Pancreas (tissue), 10 donors: ENCODE measurements around the gene XRCC1. TPM values are rescaled to one million over a fixed set of nuclear protein-coding genes. Genes with fewer than 3 reads are reported as not detected.
A peak's percentile ranks its signal among the peaks of the same experiment; 100 is the strongest.

Experiments
- ATAC-seq, 4 donors: fragments of 200-7000 bp; cut with Tn5 transposase; one replicate each; pipeline versions ENCODE4 v1.8.0 to v1.9.1; 2020; ENCODE audit warnings: mild to moderate bottlenecking in 4 of 4, moderate library complexity in 4 of 4
- DNase-seq, 6 donors: peaks; one replicate each; pipeline ENCODE4 v3.0.0-alpha.2; 2020
- FAIRE-seq: peaks from 2 replicates; lab custom pipeline; 2012; peaks lifted over from hg19 to GRCh38; lab: Jason Lieb, UNC
- H3K27ac ChIP-seq, 4 donors: fragments of 200-600 bp; sonication (generic); 1 replicate in 3 of 4; 2 replicates in 1 of 4; pipeline versions ENCODE4 v1.5.0 to v1.8.0; 2020
- H3K27me3 ChIP-seq, 4 donors: fragments of 200-600 bp; one replicate each; pipeline ENCODE4 v1.8.0; 2021
- H3K36me3 ChIP-seq, 3 donors: fragments of 200-600 bp; sonication (generic) in 1 of 3; one replicate each; pipeline versions ENCODE4 v1.5.0 to v1.8.0; 2020 to 2021
- H3K4me1 ChIP-seq, 3 donors: fragments of 200-600 bp; one replicate each; pipeline ENCODE4 v1.8.0; 2021
- H3K4me3 ChIP-seq, 4 donors: fragments of 200-600 bp; sonication (generic) in 2 of 4; one replicate each; pipeline versions ENCODE4 v1.5.0 to v1.8.0; 2020 to 2021
- H3K9me3 ChIP-seq, 4 donors: fragments of 200-600 bp; one replicate each; pipeline ENCODE4 v1.8.0; 2021
- CTCF ChIP-seq, 4 donors: fragments of 200-600 bp; sonication (generic) in 3 of 4; IDR thresholded peaks; one replicate each; pipeline versions ENCODE4 v1.5.0 to v1.8.0; 2021; ENCODE audit warnings: antibody characterized with exemption in 4 of 4
- WGBS, 2 donors: extraction: QIAGEN DNeasy Blood & Tissue Kit; methylation state at CpG; one replicate each; pipeline ENCODE4 v1.1.7; 2013; 5-methylcytosine and 5-hydroxymethylcytosine counted together
- intact Hi-C, 3 donors: fragments of 100-400 bp; cut with DNase I; formaldehyde crosslinking; loops; one replicate each; pipeline versions ENCODE4 v1.11.1 to v1.14.2; 2022
- polyA plus RNA-seq, 2 donors: library from polyadenylated mRNA; stranded (reverse); fragments of 200-250 nt; gene quantifications; one replicate each; pipeline ENCODE4 v1.2.3, GENCODE V29; 2013
- total RNA-seq, 6 donors: library from RNA; stranded (reverse); fragmentation: NEBNext Ultra II Directional in 4 of 6; extraction: Animal tissue kit (Norgen Biotek cat#: 25700) in 4 of 6; gene quantifications; one replicate each; pipeline versions ENCODE4 v1.2.1 to v1.2.4, GENCODE V29; 2021 to 2023
- donor health status: healthy with polysubstance abuse.
- donor health status: DM: no; HTN: no; CAD: no; lungs with moderate emphysema.
- donor health status: DM: no; HTN: no; CAD: no.
- donor health status: control.
- donor health status: control.
- donor health status: Bipolar disorder and iron deficiency.
- donor health status: DM: yes; HTN: yes; CAD: no.
- donor health status: DM: no; HTN: no; CAD: no.
- donor health status: DM: no; HTN: no; CAD: no.
- donor health status: DM: yes; HTN: yes; CAD: no.

The XRCC1 gene
- total and polyA plus RNA-seq, 8 donors, result 9.3 to 19.3 (median 12.8) TPM

- no peaks in the 10 kb centered on the region for H3K9me3 ChIP-seq
- ATAC-seq, result no peak
Measured at GRCh38 chr19:43616954-43617353, 41.6 kb upstream of the XRCC1 start.

GRCh38 chr19:43616306-43616705 is 41.0 kb upstream of the XRCC1 start:
- Histone ChIP-seq H3K4me3 (no peak overlapping the region), H3K27me3 (no peaks in the 10 kb centered on the region), H3K4me1 (peaks cover 0 to 7% (median 0%) of the 10 kb centered on the region in 3 donors), H3K36me3 (peaks cover 0 to 6% (median 6%) of the 10 kb centered on the region in 3 donors), H3K9me3 (no peaks in the 10 kb centered on the region), H3K27ac (no peak overlapping the region)
- TF ChIP-seq CTCF (IDR thresholded peaks at IDR 0.05), result no peak
- FAIRE-seq (no peak), DNase-seq (no peak), ATAC-seq (no peak)
- WGBS, 2 donors, result 30 to 38% methylated on average over 1 of the region's 1 CpG
- intact Hi-C loops, result no loop called here

More at GRCh38 chr19:43616954-43617353, 41.6 kb upstream of the XRCC1 start:
- no peak for FAIRE-seq
- peak in 1 of 6 donors; percentile 8 for DNase-seq
- Histone ChIP-seq H3K4me3 (no peak overlapping the region), H3K27ac (no peak overlapping the region), H3K4me1 (peaks cover 0 to 7% (median 0%) of the 10 kb centered on the region in 3 donors), H3K36me3 (peaks cover 0 to 6% (median 3%) of the 10 kb centered on the region in 3 donors), H3K27me3 (no peaks in the 10 kb centered on the region)
- no peak for TF ChIP-seq CTCF (IDR thresholded peaks at IDR 0.05)
- intact Hi-C loops, result no loop called here
- 90 to 92% methylated on average over 6 of the region's 6 CpGs for WGBS, 2 donors

- Histone ChIP-seq H3K4me1 (no peaks in the 10 kb centered on the region), H3K27ac (no peak overlapping the region), H3K9me3 (no peaks in the 10 kb centered on the region), H3K36me3 (peaks cover 0 to 6% (median 6%) of the 10 kb centered on the region in 3 donors), H3K27me3 (no peaks in the 10 kb centered on the region), H3K4me3 (no peak overlapping the region)
- WGBS, 2 donors, result 96% methylated on average over 12 of the region's 12 CpGs
- DNase-seq (peak in 1 of 6 donors; percentile 35), ATAC-seq (no peak), FAIRE-seq (no peak)
- no peak for TF ChIP-seq CTCF (IDR thresholded peaks at IDR 0.05)
- intact Hi-C loops, result no loop called here
Measured at GRCh38 chr19:43612374-43612773, 37.0 kb upstream of the XRCC1 start.

GRCh38 chr19:43611788-43612187 is 36.5 kb upstream of the XRCC1 start, which contains the start of gene SRRM5:
SRRM5 (plus strand) TSS chr19:43612088; CDS start chr19:43612122, 34 bp downstream.
- intact Hi-C loops, result no loop called here
- Histone ChIP-seq H3K4me1 (no peaks in the 10 kb centered on the region), H3K9me3 (no peaks in the 10 kb centered on the region), H3K27me3 (no peaks in the 10 kb centered on the region), H3K4me3 (no peak within 1 kb of the TSS), H3K27ac (no peak within 1 kb of the TSS), H3K36me3 (peaks cover 0 to 6% (median 6%) of the 10 kb centered on the region in 3 donors)
- no peak for ATAC-seq
- no peak for TF ChIP-seq CTCF (IDR thresholded peaks at IDR 0.05)
- 93% methylated on average over 3 of the region's 3 CpGs for WGBS, 2 donors
- no peak for FAIRE-seq
- peak in 1 of 6 donors; percentile 54 for DNase-seq

GRCh38 chr19:43610493-43610892 is 35.2 kb upstream of the XRCC1 start:
- no peaks in the 10 kb centered on the region for H3K9me3 ChIP-seq
- H3K27me3 ChIP-seq, result no peaks in the 10 kb centered on the region
- no peaks in the 10 kb centered on the region for H3K4me1 ChIP-seq
- FAIRE-seq (no peak), ATAC-seq (no peak), DNase-seq (no peak)
- intact Hi-C loops, result no loop called here
- H3K27ac ChIP-seq, result no peak overlapping the region
- 83 to 90% methylated on average over 3 of the region's 3 CpGs for WGBS, 2 donors
- TF ChIP-seq CTCF (IDR thresholded peaks at IDR 0.05), result no peak
- peaks cover 0 to 6% (median 6%) of the 10 kb centered on the region in 3 donors for H3K36me3 ChIP-seq
- H3K4me3 ChIP-seq, result no peak overlapping the region
